ENCODE data around the gene VPS35L.

DNA sequence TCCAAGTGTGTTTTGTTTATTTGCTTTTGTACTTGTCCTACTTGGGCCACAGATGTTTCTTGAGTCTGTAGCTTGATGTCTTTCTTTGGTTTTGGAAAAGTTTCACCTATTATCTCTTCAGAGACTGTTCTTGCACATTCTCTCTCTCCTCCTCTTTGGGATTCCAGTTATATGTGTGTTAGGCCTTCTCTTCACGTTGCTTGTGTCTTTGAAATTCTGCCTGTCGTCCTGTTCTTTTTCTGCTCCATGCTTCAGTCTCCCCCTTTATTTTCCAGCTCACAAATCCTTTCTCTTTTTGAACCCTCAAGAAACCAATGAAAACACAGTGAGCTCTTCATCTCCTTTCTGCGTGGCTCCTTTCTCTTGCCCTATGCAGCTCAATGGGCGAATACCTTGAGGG, 7.9 kb downstream of the VPS35L start:
- no peak for TF ChIP-seq MYC (IDR thresholded peaks at IDR 0.05; ENCODE audit: insufficient read depth, insufficient read length, insufficient replicate concordance, low read length, severe bottlenecking)
- no peak for TF ChIP-seq YY1 (IDR thresholded peaks at IDR 0.05; ENCODE audit: low read depth, low read length)
- TF ChIP-seq, protein P1, sequence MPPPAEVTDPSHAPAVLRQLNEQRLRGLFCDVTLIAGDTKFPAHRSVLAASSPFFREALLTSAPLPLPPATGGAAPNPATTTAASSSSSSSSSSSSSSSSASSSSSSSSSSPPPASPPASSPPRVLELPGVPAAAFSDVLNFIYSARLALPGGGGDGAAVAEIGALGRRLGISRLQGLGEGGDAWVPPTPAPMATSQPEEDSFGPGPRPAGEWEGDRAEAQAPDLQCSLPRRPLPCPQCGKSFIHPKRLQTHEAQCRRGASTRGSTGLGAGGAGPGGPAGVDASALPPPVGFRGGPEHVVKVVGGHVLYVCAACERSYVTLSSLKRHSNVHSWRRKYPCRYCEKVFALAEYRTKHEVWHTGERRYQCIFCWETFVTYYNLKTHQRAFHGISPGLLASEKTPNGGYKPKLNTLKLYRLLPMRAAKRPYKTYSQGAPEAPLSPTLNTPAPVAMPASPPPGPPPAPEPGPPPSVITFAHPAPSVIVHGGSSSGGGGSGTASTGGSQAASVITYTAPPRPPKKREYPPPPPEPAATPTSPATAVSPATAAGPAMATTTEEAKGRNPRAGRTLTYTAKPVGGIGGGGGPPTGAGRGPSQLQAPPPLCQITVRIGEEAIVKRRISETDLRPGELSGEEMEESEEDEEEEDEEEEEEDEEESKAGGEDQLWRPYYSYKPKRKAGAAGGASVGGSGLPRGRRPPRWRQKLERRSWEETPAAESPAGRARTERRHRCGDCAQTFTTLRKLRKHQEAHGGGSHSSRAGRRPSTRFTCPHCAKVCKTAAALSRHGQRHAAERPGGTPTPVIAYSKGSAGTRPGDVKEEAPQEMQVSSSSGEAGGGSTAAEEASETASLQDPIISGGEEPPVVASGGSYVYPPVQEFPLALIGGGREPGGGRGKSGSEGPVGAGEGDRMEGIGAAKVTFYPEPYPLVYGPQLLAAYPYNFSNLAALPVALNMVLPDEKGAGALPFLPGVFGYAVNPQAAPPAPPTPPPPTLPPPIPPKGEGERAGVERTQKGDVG (CRISPR knock-in tag; IDR thresholded peaks at IDR 0.05) = no peak
